Superior temporal gyrus (tissue), 1 donor: ENCODE data around the gene SMAD1.
A peak's percentile ranks its signal among the peaks of the same experiment; 100 is the strongest.

Source experiments
- DNase-seq: peaks from one replicate; pipeline ENCODE4 v3.0.0-alpha.2; 2016; ENCODE audit errors: extremely low spot score

SMAD1 gene

GRCh38 chr4:145481164-145481941 lies at the start of gene SMAD1:
Gene SMAD1 (plus strand): TSS chr4:145481853. CDS start chr4:145514614, 32,761 bp downstream.
- DNase-seq: peak; percentile 74

DNA sequence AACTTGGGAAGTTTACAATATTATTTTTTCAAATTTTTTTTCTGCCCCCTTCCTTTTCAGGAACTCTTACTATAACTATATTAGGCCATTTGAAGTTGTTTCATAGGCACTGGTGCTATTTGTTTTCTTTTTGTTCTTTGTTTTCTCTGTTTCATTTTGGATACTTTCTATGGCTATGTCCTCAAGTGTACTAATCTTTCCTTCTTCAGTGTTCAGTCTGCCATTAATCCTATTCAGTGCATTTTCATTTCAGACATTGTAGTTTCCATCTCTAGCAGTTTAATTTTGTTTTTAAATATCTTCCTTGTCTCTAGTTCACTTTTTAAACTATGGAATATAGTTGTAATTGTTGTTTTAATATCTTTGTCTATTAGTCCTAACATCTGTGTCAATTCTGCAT lies 48.0 kb upstream of the SMAD1 start:
- DNase-seq: no peak

- DNase-seq: no peak
These were observed 46.0 kb upstream of the SMAD1 start for GRCh38 chr4:145435646-145436045.

GRCh38 chr4:145436114-145436513 lies 45.5 kb upstream of the SMAD1 start:
- no peak for DNase-seq

DNA sequence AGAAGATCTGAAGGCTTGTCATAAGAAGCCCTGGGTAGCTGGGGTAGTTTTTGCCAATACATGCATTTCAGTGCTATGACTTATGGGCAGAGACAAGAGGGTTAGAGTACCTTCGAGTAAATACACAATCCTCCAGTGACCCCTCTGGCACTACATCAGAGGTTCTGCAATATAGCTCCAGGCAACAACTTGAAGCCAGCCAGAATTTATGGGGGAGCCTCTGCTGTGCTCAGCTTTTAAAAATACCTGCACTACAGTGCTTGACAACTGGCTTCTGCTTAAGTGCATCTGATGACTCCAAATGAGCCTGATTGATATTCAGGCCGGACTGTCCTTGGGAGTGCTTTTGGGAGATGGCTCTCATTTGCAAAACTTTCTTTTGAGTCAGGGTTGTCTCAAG lies 44.9 kb upstream of the SMAD1 start:
- no peak for DNase-seq

GRCh38 chr4:145437466-145437865 lies 44.2 kb upstream of the SMAD1 start:
- no peak for DNase-seq

DNA sequence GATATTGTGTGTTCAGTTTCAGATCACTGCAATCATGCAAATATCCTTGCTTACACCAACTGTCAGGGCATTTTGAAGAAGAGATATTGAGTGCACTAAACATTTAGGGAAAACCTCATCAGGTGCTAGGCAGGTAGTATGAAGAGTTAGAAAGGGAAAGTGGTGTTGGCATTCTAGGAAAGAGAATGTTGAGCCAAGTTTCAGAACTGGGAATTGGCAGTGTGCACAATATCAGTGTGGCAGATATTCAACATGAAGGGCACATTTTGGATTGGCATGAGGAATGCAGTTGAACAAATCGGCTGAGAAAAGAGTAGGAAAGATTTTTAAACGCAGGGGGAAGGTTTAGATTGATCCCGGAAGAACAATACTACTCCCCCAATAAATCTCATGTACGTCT lies 43.4 kb upstream of the SMAD1 start:
- no peak for DNase-seq

DNA sequence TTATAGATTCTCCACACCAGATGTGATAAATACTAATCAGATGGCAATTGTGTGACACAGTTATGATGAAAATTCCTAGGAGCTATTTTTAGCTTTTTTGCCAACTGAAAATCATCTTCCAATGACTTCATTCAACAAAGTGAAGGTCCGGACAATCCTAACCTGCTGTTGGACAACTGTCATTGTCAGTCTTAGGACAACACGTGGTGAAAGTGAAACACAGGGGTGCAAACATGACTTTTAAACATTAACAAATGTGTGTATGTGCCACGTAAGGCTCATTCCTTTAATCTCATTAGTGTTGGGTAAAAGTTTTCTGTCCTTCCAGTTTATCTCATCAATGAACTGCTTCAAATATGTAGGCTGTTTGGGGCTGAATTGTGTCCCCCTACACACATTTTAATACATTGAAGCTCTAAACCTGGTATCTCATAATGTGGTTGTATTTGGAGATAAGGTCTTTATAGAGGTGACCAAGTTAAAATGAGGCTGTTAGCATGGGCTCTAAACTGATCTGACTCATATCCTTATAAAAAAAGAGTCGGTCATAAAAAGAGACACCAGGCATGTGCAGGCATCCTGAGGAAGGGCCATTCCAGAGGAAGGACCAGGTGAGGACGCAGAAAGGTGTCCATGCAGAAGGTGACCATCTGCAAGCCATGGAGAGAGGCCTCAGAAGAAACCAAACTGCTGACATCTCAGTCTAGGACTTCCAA lies 41.2 kb upstream of the SMAD1 start:
- no peak for DNase-seq

DNA sequence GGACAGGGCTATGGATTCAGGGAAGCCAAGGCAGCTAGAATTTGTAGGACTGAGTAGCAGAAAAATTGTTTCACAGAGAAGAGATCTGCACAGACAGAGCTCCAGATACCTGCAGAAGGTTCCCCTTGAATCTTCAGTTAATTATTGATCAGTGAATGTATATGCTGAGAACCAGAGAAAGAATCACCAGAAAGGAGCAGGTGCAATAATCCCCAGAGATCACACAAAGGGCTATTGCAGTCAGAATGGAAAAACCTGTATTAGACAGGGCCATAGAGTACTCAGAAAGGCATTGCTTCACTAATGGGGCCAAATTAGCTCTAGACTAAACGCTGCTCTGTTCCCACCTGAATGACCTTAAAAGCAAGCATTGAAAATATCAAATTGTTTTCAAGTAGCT lies 35.5 kb upstream of the SMAD1 start:
- no peak for DNase-seq

DNA sequence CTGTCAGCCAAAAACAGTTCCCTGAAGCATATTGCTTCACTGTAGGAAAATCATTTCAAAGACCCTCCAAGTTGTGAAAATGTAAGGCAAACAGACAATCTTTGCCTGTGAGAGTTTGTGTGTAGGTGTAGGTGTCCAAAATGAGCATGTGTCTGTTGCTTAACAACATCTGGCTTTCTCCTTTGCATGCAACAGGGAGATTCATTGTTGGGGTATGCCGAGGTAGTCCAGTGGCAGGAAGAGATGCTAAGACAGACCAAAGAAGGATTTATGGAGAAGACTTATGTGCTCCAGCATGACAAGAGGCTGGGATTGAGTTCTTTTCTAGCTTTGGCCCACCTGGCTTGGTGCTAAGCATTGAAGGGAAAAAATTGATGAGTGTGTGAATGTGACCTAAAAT lies 29.8 kb upstream of the SMAD1 start:
- DNase-seq: no peak

DNA sequence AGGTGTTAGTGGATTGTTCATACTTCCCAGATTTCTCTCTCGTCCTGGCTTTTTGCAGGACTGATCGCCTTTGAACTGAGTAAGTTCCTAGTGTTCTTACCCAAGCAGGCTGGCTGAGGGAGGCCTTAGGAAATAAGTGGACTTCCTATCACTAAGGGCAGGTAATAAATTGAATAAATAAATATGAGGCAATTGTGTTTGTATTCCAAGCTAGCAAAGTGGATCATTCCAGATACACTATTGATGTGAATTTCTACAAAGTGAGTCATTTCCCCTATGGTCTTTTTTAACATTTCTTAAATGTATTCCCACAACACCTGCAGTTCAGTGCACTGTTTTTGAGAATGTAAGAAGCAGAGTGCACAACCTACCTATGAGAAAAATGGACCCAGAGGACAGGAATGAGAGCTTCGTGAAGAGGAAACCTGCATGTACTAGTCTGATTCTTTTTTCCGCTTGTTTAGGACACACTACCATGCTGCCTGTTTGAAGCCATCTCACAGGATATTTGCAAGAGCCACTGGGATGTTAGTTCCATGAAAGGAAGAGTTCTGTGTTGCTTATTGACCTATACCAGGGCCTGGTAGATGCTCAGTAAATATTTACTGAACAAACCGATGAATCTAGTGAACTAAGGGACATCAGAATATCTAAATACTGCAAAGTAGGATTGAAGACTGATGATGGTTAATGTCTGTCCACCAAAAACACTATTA lies 29.0 kb upstream of the SMAD1 start:
- no peak for DNase-seq

DNA sequence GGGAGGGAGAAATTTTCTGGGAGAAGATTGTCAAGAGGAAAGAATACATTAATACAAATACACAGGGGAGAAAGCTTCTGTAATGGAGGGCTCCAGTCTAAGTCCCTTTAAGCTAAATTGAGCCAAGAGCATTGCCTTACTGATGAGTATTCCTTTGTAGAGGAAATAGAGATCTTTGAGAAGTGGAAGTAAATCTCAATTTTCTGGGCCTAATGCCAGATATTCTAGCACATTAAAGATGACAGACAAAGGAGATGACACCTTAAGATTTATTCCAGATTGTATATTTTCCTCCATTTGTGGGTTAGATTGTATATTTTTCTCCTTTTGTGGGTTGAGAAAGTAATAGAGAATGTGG lies 28.5 kb upstream of the SMAD1 start:
- no peak for DNase-seq

- DNase-seq: no peak
These were observed 8.4 kb upstream of the SMAD1 start for GRCh38 chr4:145473203-145473602.

GRCh38 chr4:145480257-145480656 lies 1.4 kb upstream of the SMAD1 start:
- no peak for DNase-seq

DNA sequence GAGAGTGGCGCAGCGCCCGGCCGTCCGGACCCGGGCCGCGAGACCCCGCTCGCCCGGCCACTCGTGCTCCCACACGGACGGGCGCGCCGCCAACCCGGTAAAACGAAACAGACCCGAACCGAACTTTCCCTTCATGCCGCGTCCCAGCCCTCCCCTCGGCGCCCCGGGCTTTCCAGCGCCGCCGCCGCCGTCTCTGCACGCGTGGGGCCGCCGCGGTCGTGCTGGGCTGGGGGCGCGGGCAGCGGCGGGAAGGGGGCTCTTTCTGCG lies 222 bp downstream of the SMAD1 start:
- no peak for DNase-seq

- DNase-seq: no peak
These were observed 770 bp downstream of the SMAD1 start for GRCh38 chr4:145482209-145483037.

GRCh38 chr4:145483514-145483913 lies 1.9 kb downstream of the SMAD1 start:
- DNase-seq: no peak

- no peak for DNase-seq
These were observed 2.7 kb downstream of the SMAD1 start for GRCh38 chr4:145484225-145484846.

- no peak for DNase-seq
These were observed 3.5 kb downstream of the SMAD1 start for GRCh38 chr4:145485120-145485519.

GRCh38 chr4:145486603-145487002 lies 5.0 kb downstream of the SMAD1 start:
- DNase-seq: no peak

GRCh38 chr4:145487631-145488030 lies 6.0 kb downstream of the SMAD1 start:
- DNase-seq: no peak

GRCh38 chr4:145488310-145488709 lies 6.7 kb downstream of the SMAD1 start:
- no peak for DNase-seq
